GM12873 (cell line): ENCODE measurements around the gene DOCK4.

Source experiments
- TF ChIP-seq, protein P1 (sequence below): IDR thresholded peaks from 2 replicates; pipeline ENCODE4 v1.5.1; 2012; ENCODE audit warnings: low read depth, mild to moderate bottlenecking, moderate library complexity, low read length, control low read depth; ENCODE audit not compliant: insufficient read depth; ENCODE audit errors: missing control alignments

The DOCK4 gene

DNA sequence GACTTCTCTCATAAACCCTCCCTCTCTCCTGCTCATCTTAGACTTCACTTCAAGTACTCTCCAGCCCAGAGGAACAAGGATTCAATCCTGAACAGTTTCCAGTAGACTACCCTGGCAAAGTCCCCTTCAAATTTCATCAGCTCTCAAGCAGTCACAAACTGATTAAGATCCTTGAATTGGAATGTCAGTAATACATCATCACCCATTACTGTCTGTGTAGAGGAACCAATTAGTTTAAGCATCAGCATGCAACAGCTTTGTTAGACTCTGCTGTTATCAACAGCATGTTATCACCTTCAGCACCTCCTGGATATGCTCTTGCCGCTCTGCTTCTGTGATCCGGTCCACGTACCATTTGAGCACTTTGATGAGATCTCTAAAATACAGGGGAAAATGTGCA lies 336.9 kb downstream of the DOCK4 start:
- TF ChIP-seq, protein P1, sequence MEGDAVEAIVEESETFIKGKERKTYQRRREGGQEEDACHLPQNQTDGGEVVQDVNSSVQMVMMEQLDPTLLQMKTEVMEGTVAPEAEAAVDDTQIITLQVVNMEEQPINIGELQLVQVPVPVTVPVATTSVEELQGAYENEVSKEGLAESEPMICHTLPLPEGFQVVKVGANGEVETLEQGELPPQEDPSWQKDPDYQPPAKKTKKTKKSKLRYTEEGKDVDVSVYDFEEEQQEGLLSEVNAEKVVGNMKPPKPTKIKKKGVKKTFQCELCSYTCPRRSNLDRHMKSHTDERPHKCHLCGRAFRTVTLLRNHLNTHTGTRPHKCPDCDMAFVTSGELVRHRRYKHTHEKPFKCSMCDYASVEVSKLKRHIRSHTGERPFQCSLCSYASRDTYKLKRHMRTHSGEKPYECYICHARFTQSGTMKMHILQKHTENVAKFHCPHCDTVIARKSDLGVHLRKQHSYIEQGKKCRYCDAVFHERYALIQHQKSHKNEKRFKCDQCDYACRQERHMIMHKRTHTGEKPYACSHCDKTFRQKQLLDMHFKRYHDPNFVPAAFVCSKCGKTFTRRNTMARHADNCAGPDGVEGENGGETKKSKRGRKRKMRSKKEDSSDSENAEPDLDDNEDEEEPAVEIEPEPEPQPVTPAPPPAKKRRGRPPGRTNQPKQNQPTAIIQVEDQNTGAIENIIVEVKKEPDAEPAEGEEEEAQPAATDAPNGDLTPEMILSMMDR: no peak

DNA sequence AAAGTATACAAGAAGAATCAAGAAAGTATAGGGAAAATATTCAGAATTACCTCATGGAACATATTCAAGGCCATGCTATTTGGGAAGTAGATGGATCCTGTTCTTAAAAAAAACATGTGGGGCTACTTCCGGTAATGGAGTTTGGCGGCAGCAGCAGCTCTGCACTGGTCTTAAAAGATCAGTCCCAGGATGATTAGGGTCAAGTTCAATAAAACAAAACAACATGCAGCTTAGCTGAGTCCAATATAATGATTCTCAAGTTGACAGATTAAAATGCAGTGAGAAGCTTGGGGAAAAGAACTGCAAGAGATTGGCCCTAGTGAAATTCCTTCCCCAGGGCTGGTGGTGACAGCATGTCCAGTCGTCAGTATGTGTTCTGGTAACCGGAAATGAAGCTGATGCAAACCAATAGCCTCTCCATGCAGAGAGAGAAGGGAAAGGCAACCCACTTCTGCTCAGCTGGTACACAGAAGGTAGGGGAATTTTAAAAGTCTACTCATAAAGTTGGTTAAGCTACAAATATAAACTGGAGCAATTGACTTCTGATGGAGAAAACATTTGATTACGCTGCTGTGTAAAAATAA lies 338.8 kb downstream of the DOCK4 start:
- TF ChIP-seq, protein P1: no peak

DNA sequence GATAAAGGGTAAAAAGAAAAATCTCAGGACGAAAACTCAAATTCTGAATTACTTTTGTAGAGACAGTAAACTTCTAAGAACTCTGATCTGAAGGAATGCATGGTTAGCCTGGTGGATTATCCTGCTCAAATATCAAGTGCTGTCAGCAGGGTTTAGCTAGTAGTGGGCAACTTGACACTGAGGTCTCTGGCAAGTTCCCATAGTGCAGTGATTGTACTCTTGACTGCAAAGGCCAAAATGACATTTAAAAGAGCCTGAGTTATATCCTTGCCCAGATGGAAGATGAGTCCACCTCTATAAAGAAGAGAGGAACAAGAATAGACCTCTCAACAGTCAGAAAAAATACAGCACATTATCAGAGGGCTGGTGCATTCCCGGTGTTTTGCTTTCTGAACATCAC lies 339.4 kb downstream of the DOCK4 start:
- TF ChIP-seq, protein P1: no peak

DNA sequence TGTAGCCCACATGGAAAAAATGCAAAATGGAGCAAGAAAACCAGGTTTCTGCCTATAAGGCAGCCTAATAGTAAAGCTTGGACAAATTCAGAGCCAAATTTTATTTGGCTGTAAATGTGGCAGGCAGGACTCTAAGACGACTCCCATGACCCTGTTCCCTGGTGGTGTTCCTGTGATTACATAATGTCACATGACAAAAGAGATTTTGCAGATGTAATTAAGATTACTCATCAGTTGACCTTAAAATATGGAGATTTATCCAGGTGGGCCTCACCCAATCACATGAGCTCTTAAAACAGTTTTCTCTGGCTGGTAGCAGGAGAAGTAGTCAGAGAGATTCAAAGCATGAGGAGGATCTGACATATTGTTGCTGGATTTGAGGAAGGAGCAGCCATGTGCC lies 340.8 kb downstream of the DOCK4 start:
- TF ChIP-seq, protein P1: no peak

DNA sequence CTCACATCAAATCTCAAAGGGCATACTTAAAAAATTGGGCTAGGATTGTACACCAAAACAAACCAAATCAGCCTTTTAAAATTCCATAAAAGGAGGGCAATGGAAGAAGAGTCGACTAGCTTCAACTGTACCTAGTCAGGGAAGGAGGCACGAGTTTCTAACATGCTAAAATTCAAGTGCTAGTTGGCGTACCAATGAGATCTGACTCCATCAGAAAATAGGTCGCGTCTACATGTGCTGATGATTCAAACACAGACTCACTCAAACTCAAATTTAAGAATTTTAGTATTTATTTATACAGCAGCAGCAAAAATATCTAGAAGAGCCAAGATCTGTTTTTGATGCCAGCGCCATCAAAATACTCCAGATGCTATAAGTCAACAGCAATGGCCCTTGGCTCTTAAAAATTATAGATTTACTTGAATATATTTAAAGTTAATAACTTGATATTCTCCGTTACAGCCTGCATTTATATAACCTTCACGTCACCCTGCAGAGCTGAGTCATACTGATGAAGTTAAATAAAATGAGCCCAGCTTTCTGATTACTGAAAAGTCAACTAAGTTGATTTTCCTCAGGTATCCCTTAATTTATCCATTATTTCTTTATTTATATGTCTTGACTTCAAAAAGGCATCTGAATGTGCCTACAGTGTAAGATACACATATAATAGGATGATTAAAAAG lies 341.8 kb downstream of the DOCK4 start:
- TF ChIP-seq, protein P1: no peak

DNA sequence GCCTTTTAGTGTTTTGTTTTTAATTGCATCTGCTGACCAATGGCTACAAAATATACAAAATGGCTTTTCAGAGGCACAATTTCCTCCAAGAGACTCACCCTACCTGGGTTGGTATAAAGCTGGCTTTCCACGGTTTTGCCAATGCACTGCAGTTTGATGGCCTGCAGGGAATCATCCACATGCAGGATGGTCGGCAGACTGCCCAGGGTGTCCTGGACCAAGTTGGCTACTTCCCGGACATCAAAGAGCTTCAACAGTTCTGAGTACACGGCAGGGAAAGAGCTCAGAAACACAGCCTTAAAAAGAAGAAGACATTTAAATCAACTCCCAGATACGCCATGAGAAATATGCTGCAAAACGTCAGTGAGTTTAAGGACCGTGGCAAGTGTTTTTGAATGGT lies 342.9 kb downstream of the DOCK4 start:
- TF ChIP-seq, protein P1: no peak

DNA sequence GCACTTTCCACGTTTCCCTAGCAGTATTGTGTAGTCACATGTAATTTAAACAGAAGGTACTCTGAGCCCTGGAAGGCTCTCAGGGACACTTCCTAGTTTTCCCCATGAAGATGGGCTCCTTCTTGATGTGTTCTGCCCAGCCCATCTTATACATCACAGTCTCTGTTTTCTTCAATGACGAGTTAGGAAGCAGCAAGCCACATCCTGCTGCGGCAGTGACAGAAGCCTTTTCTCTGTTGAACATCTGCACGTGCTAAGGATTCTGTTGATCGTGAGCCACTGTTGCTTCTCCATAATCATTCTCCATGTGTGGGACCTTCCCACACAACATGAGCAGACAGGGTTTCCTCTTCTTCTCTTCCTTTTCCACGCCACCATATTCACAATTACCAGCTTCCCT lies 346.0 kb downstream of the DOCK4 start:
- TF ChIP-seq, protein P1: no peak
